HG02763 (cell line): ENCODE results near the gene HSPB1.
"Not testable (repeated sequence)": the region's sequence is repeated elsewhere in the genome, so short reads cannot be mapped to it uniquely, and the experiment has no call there.

Source experiments
- ATAC-seq: cut with Tn5 transposase; IDR thresholded peaks from one replicate; pipeline ENCODE4 v1.9.1; 2021; ENCODE audit warnings: mild to moderate bottlenecking, moderate library complexity; ENCODE audit not compliant: unreplicated experiment

The HSPB1 gene

DNA sequence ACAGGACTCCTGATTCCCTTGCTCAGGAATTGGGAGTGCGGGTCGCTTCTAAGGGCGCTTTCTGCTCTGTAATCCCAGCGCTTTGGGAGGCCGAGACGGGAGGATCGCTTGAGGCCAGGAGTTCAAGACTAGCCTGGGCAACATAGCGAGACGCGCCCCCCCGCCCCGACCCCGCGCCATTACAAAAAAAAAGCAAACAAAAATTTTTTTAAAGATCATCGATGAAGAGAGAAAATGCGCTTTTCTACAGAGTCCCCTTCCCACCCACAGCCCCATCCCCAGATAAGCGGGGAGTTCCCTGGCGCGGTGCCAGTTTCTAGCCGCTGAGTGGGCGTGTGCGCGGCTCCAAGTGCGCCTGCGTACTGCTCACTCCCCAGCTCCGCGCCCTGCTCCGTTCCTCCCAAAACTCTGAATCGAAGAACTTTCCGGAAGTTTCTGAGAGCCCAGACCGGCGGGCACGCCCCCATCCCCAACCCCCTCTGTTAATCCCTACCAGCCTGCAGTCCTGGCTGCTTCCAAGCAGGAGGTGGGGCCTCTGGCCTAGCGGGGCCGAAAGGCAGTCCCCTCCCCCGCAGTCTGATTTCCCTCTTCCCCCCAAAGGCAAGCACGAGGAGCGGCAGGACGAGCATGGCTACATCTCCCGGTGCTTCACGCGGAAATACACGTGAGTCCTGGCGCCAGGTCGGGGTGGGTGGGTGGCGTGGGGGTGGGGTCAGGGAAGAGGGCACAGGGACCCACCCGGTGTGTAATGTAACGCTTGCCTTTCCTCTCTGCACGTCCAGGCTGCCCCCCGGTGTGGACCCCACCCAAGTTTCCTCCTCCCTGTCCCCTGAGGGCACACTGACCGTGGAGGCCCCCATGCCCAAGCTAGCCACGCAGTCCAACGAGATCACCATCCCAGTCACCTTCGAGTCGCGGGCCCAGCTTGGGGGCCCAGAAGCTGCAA lies 1.0 kb downstream of the HSPB1 start:
- ATAC-seq: peak; percentile 41

DNA sequence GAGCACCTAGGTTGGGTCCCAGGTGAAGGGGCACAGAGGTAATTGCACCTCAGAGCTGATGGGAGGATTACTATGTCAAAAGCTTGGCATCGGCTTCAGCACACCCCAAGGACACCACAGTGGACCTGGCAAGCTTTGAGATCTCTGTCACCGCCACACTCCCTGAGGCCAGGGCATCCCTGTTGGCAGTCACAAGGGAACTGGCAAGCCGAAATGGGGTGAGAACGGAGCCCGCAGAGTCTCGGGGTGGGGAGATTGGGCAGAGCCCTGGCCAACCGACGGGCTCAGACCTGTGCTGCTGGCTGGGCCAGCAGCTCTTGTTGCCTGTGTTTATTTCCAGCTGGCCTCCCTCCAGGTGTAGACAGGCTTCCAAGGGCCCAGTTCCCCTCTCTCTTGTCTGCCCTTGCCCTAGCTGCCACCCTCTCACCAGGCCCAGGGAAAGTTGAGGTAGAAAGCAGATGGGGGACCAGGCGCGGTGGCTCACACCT lies 2.5 kb downstream of the HSPB1 start:
- ATAC-seq: no peak

DNA sequence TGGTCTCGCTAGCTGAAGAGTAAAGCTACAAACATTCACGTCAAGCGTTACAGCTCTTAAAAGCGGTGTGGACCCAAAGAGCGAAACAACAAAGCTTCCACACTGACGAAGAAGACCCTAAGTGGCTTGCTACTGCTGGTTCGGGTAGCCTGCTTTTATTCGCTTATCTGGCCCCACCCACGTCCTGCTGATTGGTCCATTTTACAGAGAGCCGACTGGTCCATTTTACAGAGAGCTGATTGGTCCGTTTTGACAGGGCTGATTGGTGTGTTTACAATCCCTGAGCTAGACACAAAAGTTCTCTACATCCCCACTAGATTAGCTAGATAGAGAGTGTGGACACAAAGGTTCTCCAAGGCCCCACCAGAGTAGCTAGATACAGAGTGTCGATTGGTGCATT lies 6.4 kb downstream of the HSPB1 start:
- ATAC-seq: not testable (repeated sequence)

DNA sequence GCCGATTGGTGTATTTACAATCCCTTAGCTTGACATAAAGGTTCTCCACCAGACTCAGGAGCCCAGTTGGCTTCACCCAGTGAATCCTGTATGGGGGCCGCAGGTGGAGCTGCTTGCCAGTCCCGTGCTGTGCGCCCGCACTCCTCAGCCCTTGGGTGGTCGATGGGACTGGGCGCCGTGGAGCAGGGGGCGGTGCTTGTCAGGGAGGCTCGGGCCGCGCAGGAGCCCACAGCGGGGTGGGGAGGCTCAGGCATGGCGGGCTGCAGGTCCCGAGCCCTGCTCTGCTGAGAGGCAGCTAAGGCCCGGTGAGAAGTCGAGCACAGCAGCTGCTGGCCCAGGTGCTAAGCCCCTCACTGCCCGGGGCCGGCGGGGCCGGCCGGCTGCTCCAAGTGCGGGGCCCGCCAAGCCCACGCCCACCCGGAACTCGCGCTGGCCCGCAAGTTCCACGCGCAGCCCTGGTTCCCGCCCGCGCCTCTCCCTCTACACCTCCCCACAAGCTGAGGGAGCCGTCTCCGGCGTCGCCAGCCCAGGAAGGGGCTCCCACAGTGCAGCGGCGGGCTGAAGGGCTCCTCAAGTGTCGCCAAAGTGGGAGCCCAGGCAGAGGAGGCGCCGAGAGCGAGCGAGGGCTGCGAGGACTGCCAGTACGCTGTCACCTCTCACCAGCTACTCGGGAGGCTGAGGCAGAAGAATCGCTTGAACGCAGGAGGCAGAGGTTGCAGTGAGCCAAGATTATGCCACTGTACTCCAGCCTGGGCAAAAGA lies 7.0 kb downstream of the HSPB1 start:
- not testable (repeated sequence) for ATAC-seq

DNA sequence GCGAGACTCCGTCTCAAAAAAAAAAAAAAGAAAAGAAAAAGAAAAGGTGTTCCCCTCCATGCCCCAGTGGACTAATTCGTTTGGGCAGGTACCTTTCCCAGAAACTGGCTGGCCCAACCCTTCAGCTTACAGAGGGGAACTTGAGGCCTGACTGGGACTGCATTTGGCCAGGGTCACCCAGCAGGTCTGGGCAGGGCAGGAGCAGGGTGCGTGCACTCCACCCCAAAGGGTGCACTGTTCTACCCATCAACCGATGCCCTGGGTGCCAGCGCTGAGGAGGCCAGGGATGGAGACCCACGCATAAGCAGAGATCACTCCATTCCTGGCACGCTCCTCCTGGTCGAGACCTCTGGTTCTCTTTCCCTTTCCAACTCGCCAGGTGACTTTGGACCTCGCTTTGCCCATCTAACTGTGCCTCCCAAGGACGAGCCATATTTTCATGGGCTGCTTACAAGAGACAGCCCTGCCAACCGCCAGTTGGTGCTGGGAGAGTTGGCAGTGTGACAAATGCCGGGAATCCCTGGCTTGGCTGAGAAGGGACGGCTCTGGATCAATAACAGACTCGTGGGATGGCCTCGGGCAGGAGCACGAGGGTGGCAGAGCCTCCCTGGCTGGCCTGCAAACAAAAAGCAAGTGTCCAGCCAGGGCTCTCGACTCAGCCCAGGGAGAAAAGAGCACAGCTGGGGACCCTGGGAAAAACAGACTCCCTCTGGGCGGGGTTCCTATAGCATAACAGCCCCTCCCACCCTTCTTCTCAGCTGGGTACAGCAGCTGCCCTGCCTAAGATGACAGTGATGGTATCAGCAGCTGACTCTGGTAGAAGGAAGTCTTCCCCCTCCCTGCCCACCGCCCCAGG lies 7.9 kb downstream of the HSPB1 start:
- no peak for ATAC-seq

DNA sequence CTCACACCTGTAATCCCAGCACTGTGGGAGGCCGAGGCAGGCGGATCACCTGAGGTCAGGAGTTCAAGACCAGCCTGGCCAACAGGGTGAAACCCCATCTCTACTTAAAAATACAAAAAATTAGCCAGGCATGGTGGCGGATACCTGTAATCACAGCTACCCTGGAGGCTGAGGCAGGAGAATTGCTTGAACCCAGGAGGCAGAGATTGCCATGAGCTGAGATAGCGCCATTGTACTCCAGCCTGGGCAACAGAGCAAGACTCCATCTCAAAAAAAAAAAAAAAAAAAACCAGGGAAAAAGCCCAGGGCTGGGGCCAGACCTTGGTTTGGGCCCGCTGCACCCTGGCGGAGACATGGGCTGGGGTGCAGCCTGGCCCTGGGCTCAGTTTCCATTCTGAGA lies 9.4 kb downstream of the HSPB1 start:
- ATAC-seq: not testable (repeated sequence)

DNA sequence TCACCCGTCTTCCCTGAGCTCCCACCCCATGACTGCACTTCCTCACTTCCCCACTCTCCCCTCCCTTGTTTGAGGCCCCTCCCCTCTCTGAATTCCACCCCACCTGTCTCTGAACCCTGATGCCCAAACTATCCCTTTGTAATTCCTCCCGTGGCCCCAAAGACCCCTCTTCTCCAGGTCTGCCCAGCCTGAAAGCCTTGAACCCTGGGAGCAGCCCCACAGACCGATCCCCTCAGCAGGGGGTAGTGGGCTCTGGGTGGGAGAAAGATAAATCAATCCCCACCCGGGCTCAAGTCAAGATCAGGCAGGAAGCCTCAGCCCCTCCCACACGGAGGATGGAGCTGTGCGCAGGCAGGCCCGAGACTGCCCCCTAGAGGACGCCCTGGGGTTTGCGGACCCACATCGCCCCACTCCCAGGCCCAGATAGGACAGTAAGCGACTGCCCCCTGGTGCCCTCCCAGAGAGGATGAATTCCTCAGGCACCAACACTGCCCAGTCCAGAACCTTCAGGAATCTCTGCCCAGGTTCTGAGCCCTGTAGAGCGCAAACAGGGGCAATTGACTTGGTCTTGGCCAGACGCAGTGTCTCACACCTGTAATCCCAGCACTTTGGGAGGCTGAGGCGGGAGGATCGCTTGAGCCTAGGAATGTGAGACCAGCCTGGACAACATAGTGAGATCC lies 11.7 kb downstream of the HSPB1 start:
- ATAC-seq: peak; percentile 37

DNA sequence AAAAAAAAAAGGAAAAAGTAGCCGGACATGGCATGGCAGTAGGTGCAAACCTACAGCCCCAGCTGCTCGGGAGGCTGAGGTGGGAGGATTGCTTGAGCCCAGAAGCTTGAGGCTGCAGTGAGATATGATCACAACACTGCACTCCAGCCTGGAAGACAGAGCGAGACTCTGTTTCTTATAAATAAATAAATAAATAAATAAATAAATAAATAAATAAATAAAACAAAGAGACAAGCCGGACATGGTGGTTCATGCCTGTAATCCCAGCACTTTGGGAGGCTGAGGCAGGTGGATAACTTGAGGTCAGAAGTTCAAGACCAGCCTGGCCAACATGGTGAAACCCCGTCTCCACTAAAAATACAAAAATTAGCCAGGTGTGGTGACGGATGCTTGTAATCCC lies 12.3 kb downstream of the HSPB1 start:
- ATAC-seq: not testable (repeated sequence)

DNA sequence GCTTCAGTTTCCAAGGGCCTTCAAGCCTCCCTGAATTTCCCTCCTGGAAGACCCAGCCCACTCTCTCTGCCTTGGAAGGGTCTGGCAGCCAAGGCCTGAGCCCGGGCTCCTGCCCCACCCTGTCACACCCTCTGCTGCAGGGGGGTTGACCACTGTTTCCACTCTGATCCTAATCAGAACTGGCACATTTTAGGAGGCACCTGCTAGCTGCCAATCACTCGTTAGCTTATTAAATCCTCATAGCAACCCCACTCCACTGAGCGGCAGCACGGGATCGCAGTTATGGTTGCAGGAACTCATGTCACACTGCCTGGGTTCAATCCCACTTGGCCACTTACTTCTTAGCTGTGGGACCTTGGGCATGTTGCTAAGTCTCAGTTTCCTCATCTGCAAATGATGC lies 12.9 kb downstream of the HSPB1 start:
- no peak for ATAC-seq

DNA sequence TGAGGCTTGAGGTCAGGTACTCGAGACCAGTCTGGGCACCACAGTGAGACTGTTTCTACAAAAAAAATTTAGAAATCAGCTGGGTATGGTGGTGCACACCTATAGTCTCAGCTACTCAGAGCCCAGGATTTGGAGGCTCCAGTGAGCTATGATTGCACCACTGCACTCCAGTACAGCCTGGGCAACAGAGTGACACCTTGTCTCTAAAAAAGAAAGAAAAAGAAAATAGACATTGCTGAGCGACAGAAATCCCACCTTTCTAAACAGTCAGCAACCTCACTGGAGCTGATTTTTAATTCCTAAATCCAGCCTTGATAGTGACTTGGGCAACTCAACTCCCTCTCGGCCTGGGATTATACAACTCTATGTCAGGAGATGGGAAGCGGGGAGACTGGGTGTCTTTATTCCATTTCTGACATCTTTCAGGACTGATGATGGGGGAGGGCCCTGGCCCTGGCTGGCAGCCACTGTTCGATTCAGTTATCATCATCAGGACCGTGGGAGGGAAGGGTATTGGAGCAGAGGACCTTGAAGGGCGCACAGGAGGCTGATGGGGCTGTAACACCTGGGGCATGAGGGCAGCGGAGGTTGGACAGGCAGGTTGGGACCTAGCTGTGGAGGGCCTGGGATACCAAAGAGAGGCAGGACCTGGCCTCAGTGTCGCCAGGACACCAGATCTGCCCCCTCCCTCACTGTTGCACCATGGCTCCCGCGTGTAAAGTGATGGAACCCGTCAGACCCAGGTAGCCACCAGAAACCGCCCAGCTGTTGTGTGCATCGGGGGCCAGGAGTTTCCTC lies 14.7 kb downstream of the HSPB1 start:
- ATAC-seq: no peak

DNA sequence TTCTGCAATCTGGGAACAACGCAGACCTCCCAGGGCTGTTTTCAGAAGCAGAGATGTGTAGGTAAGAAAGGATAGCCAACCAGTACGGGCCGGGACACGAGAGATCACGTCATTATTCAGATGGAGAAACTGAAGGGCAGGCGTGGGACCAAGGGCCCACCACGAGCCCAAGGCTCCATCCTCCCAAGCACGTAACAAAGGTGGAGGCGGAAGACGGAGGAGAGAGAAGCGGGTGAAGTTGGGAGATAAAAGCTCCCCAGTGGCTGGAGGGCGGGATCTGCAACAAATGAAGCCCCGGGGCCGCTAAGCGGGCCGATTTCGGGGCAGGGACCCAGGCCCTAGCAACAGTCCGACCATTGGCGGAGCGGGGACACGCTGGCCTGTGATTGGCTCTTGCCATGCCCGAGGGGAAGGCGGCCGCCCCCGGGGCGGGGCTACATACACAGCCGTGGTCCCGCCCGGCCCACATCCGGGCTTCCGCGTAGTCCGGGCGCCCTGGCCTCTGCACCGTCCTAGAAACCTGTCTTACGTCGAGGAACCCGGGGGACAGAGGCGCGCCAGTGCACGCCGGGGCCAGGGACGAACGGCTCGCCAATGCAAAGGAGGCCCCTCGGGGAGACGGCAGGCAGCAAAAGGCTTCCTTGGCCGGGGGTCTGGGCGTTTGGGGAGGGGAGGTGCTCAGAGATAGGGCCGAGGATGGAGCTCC lies 15.5 kb downstream of the HSPB1 start:
- peak; percentile 92 for ATAC-seq

DNA sequence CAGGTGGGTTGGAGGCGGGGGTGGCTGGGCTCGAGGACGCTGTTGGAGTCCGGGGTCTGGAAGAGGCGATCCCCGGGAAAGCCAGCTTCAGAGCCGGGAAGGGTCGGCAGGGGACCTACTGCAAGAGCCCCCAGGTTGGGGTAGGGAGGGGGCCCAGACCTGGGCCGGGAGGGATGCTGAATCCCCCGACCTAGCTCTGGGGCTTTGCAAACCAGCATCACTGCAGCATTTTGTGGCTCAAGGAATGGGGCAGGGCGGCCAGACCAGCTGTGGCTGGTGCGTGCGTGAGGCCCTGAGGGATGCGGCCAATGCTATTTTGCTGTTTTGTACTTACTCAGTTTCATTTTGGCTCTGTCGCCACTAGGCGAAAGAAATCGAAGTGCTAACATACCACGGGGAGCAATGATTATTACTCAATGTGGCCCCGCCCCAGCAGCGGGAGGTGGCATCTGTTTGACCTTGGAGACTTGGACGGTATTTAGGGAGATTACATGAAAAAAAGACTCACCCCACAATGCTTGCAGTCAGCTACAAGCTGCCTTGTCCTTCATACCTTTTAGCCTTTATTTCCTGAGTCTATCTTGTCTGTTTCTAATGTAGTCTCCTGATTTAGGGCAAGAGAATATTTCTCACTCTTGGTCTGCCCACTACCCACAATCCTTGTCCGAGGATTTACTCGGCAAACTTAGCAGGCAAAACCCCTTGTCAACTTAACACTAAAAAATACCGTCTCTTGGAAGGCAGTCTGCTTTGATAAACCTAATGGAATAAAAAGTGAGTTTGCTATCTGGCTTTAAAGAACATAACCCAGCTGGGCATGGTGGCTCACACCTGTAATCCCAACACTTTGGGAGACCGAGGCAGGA lies 16.2 kb downstream of the HSPB1 start:
- peak; percentile 37 for ATAC-seq

DNA sequence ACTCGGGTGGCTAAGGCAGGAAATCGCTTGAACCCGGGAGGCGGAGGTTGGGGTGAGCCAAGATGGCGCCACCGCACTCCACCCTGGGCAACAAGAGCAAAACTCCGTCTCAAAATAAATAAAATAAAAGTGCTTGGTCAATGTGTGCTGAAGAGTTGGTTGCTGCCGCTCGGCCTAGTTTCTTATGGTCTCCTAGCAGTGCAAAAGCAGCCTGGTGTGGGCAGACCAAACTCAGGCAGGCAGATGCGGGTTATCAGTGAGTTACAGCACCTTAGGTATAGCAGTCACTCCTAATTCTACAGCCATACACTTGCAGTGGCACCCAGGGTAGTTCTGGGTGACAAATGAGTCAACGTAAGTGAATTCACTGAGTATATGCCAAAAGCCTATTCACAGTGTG lies 22.6 kb downstream of the HSPB1 start:
- ATAC-seq: no peak

DNA sequence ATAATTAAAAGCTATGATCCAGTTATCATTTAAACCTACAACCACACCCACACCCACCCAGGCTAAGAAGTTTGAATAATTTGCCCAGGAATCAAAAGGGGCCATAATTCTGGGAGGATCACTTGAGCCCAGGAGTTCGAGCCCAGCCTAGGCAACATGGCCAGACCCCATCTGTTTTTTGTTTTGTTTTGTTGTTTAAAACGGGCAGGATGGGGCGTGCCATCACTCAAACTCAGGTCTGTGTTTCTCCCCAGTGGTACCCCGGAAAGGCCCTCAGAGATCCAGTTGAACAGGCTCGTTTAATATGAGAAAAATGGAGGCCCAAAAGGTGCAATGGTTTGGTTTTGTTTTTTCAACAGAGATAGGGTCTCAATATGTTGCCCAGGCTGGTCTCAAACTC lies 23.3 kb downstream of the HSPB1 start:
- ATAC-seq: no peak

DNA sequence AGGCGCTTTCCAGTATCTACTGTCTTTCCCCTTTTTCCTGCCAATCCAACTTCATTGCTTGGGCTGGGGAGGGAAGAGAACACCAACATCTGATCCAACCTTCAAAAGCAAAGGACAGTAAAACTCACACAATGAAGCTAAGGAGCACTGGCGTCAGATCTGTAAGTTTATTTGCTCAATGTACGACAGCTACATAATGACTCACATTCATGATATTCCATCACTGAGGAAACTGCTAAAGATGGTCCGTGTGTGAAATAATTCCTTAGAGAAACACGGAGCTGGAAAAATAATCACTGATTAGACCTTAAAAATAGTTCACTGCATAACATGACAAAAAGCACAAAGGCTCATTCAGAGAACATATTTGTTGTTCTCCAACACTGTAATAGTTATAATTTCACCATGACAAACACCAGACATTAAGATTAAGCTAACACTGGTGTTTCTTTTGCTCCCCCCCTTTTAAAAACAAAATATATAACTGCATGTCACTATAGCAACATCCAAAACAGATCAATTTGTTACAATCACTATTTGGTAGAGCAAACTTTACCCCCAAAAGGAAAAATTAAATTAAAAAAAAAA lies 24.3 kb downstream of the HSPB1 start:
- ATAC-seq: no peak

DNA sequence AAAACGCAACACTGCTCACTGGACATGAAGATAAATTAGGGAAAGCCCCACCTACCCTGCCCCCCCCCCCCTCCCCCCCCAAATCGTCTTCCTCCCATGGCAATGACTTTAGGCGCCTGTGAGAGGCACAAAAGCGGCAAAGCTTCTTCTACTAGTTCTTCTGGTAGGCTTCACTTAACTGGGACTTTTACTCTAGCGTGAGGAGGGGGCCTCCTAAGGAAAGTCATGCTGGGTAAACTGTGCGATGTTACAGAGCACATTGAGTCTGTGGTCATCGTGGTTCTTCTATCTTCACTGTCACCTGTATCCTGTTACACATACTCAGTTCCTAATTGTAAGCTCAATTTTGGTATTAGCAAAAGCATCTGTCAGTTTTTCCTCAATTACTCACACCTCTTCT lies 25.1 kb downstream of the HSPB1 start:
- ATAC-seq: no peak

DNA sequence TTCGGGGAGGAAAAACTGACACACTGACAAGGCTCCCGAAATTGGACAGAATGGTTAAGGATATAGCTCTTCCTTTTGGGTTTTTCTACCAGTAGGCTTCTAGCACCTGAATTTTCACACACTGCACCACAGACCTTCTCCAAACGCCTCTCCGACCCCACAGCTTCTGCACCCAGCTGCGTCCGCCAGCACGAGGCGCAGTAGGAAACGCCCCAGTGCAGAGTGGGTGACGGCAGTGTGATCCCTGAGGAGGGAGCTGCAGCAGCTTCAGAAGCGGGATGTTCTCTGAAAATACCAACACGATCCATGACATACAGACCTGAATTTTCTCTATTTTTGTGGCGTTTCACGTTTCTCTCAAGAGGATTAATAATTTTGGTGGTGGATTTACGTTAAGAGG lies 25.9 kb downstream of the HSPB1 start:
- no peak for ATAC-seq

DNA sequence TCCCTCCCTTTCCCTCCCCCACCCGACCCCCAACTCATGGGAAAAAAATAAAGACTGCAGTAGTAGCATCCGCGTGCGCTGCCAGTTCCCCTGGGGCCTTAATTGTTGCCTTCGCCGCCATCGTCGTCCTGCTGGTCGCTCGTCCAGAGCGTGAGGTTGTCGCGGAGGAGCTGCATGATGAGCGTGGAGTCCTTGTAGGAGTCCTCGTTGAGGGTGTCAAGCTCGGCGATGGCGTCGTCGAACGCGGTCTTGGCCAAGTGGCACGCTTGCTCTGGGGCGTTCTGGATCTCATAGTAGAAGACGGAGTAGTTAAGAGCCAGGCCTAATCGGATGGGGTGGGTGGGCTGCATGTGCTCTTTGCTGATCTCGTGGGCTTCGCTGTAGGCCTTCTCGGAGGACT lies 27.0 kb downstream of the HSPB1 start:
- ATAC-seq: no peak
